Measurements from ENCODE around the gene SNCB. TPM values are rescaled to one million over a fixed set of nuclear protein-coding genes. Genes with fewer than 3 reads are reported as not detected.

Gene SNCB
- total and polyA plus RNA-seq, 2 of the 4 experiments (the other 2 are of a cell fraction) = 0.41 TPM; not detected in 1

GRCh38 chr5:176675676-176676360 lies 45.5 kb upstream of the SNCB start:
- DNase-seq (no peak), ATAC-seq (ENCODE audit: low read depth) (peak; percentile 51; the same call in 1 of the 2 replicates)
- H3K4me3 ChIP-seq (ENCODE audit: insufficient read depth, low read depth, low read length) = no peak overlapping the region
- intact Hi-C loops (cut with micrococcal nuclease) (no loop called here), in situ Hi-C loops (cut with MboI; ENCODE audit: low sequenced_read_pairs) (no loop called here), dilution Hi-C loops (cut with HindIII; ENCODE audit: low sequenced_read_pairs, unreplicated experiment) (no loop called here)
- no peak overlapping the region for H3K56ac ChIP-seq (ENCODE audit: extremely low read depth, insufficient read depth, low read length)
- no peak overlapping the region for H3K18ac ChIP-seq (ENCODE audit: low read depth, low read length)
- peaks cover 47% of the 10 kb centered on the region for H3K27me3 ChIP-seq (ENCODE audit: control insufficient read depth, insufficient read depth, low read length)
- H2BK5ac ChIP-seq (ENCODE audit: low read depth, low read length, poor library complexity, severe bottlenecking) = no peak overlapping the region
- no peak overlapping the region for H3K4me2 ChIP-seq (ENCODE audit: low read depth, low read length)
- no peak overlapping the region for H3K27ac ChIP-seq (ENCODE audit: insufficient read depth, low read length)
- no peak overlapping the region for H3K4ac ChIP-seq (ENCODE audit: low read depth, low read length)
- no peak overlapping the region for H4K5ac ChIP-seq (ENCODE audit: low read depth, low read length)
- H3K9ac ChIP-seq (ENCODE audit: low read depth, low read length) = no peak overlapping the region
- no peak overlapping the region for H4K91ac ChIP-seq (ENCODE audit: insufficient read depth, low read depth, low read length)
- H2BK20ac ChIP-seq (ENCODE audit: low read depth, low read length) = no peak overlapping the region
- WGBS, 2 experiments (ENCODE audit: extremely low coverage in 2 of 2, insufficient read length in 1 of 2) = 76% methylated on average over 9 of the region's 19 CpGs; no CpG with 5 or more reads in 1 of the 2 experiments
- no peaks in the 10 kb centered on the region for H3K79me1 ChIP-seq (ENCODE audit: low read depth in 1 of 2, low read length in 2 of 2)
- H4K8ac ChIP-seq (ENCODE audit: low read depth in 2 of 2, low read length in 2 of 2) = no peak overlapping the region
- H3K9me3 ChIP-seq (ENCODE audit: control insufficient read depth, insufficient read depth, low read length) = no peaks in the 10 kb centered on the region
- H3K14ac ChIP-seq (replicated peaks; ENCODE audit: low read depth, low read length) = no peak overlapping the region
- ChIA-PET POLR2A (ENCODE audit: unreplicated experiment) (no interaction called here), CTCF (interaction anchor here (0.6 to 1.5 kb wide), 2 partner anchors 11 to 15 kb away, joined by 5 to 6 read pairs; no protein-coding TSS in a partner anchor)
- H3K4me1 ChIP-seq (ENCODE audit: control insufficient read depth, insufficient read depth, low read length) = no peaks in the 10 kb centered on the region
- no peaks in the 10 kb centered on the region for H3K9me1 ChIP-seq (ENCODE audit: insufficient read depth, low read length)
- no peaks in the 10 kb centered on the region for H4K20me1 ChIP-seq (ENCODE audit: insufficient read depth, low read length)
- no peak overlapping the region for H2AK5ac ChIP-seq (ENCODE audit: low read depth, low read length)
- peak overlapping the region; percentile 50 for H2AK9ac ChIP-seq (replicated peaks; ENCODE audit: low read depth, low read length, poor library complexity)
- no peak overlapping the region for H2BK15ac ChIP-seq (ENCODE audit: low read depth, low read length)
- no peaks in the 10 kb centered on the region for H3K36me3 ChIP-seq (ENCODE audit: control insufficient read depth, insufficient read depth, low read length)
- no TSS peak for BruUV-seq (replicated peaks)
- no peak overlapping the region for H2AFZ ChIP-seq (replicated peaks; ENCODE audit: low read length, poor library complexity)
- no peak overlapping the region for H2BK120ac ChIP-seq (ENCODE audit: low read depth, low read length)
- no peak overlapping the region for H3K23ac ChIP-seq (ENCODE audit: low read depth, low read length)
- TF ChIP-seq CTCF (conservative IDR thresholded peaks at IDR 0.05; ENCODE audit: low read depth, low read length) = peak; percentile 39
- TF ChIP-seq FOS (IDR thresholded peaks at IDR 0.05; ENCODE audit: low read depth, low read length) = no peak

Measured in IMR-90 (cell line).